ENCODE measurements around the gene UNC13A. TPM values are rescaled to one million over a fixed set of nuclear protein-coding genes. Genes with fewer than 3 reads are reported as not detected.

Gene UNC13A
- total and polyA plus RNA-seq, 2 donors (not counting 3 experiments of a cell fraction or from before 2014, with no cell fraction given): 0.04 to 0.09 TPM

DNA sequence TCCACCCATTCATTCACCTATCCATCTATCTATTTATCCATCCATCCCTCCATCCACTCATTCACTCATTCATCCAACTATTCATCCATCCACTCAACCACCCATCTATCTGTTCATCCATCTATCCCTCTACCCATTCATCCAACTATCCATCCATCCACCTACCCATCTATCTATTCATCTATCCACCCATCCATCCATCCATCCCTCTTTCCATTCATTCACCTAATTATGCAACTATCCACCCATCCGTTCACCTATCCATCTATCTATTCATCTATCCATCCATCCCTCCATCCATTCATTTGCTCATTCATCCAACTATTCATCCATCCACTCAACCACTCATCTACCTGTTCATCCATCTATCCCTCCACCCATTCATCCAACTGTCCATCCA is 54.5 kb downstream of the UNC13A start:
- H3K36me3 ChIP-seq (ENCODE audit: control insufficient read depth in 2 of 2, extremely low read depth in 1 of 2, insufficient read depth in 2 of 2, low read length in 2 of 2): no peaks in the 10 kb centered on the region
- H3K27ac ChIP-seq (ENCODE audit: insufficient read depth, low read depth, low read length): no peak overlapping the region
- H3K4me2 ChIP-seq (ENCODE audit: insufficient read depth, low read length): no peak overlapping the region
- no peak overlapping the region for H3K9ac ChIP-seq (replicated peaks; ENCODE audit: extremely low read depth, insufficient read depth, low read length)
- FAIRE-seq (no peak), DNase-seq (ENCODE audit: low read depth, low spot score) (no peak)
- no peaks in the 10 kb centered on the region for H3K9me3 ChIP-seq (replicated peaks; ENCODE audit: control insufficient read depth, insufficient read depth, low read length)
- intact Hi-C loops (cut with micrococcal nuclease): no loop called here
- POLR2A ChIA-PET: no interaction called here
- H3K79me2 ChIP-seq (ENCODE audit: control insufficient read depth, insufficient read depth, low read length): no peaks in the 10 kb centered on the region
- CTCF ChIA-PET: no interaction called here
- H3K4me3 ChIP-seq (replicated peaks in 1 of 3; ENCODE audit: insufficient read depth in 1 of 3, low read depth in 1 of 3, low read length in 3 of 3): no peak overlapping the region
- no peaks in the 10 kb centered on the region for H3K4me1 ChIP-seq (ENCODE audit: control insufficient read depth, extremely low read depth, insufficient read depth, low read length)
- no peak overlapping the region for H2AFZ ChIP-seq (ENCODE audit: low read depth, low read length)
- dilution Hi-C loops (cut with MboI; ENCODE audit: extremely low pct_ligation_motif_present, low sequenced_read_pairs): no loop called here
- TF ChIP-seq POLR2A (IDR thresholded peaks at IDR 0.05; ENCODE audit: low read depth, low read length) (no peak), JUN (IDR thresholded peaks at IDR 0.05; ENCODE audit: borderline replicate concordance, insufficient read depth, insufficient read length, low read depth) (no peak)
- TF ChIP-seq, protein P1, sequence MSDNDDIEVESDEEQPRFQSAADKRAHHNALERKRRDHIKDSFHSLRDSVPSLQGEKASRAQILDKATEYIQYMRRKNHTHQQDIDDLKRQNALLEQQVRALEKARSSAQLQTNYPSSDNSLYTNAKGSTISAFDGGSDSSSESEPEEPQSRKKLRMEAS (IDR thresholded peaks at IDR 0.05; ENCODE audit: insufficient read depth, insufficient read length): no peak
- no peaks in the 10 kb centered on the region for H3K9me1 ChIP-seq (replicated peaks; ENCODE audit: control insufficient read depth, extremely low read depth, insufficient read depth, low read length)
- no peaks in the 10 kb centered on the region for H4K20me1 ChIP-seq (replicated peaks; ENCODE audit: control insufficient read depth, extremely low read depth, insufficient read depth, low read length)
- BruUV-seq (replicated peaks): no TSS peak
- H3K27me3 ChIP-seq (ENCODE audit: control insufficient read depth in 2 of 2, insufficient read depth in 2 of 2, low read length in 2 of 2): no peaks in the 10 kb centered on the region

DNA sequence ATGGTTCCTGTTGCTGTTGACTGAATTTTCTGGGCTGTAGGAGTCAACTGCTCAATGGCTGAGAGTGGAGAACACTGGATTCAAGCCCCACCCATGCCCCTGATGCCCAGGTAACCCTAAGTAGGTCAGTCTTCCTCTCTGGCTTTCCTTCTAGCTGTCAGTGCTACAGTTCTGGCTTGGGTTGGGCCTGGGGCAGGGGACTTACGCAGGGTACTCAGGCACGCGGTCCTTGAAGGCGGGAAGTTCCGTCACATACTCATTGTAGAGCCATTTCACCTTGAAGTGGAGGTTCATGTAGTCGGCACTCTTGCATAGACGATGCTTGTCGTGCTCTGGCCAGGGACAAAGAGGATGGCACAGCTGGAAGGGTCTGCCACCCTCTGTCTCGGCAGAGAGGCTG is 55.6 kb downstream of the UNC13A start:
- no peak for DNase-seq (ENCODE audit: low read depth, low spot score)
- Histone ChIP-seq H3K9me3 (replicated peaks; ENCODE audit: control insufficient read depth, insufficient read depth, low read length) (no peaks in the 10 kb centered on the region), H3K79me2 (ENCODE audit: control insufficient read depth, insufficient read depth, low read length) (no peaks in the 10 kb centered on the region), H3K4me1 (ENCODE audit: control insufficient read depth, extremely low read depth, insufficient read depth, low read length) (no peaks in the 10 kb centered on the region), H3K9me1 (replicated peaks; ENCODE audit: control insufficient read depth, extremely low read depth, insufficient read depth, low read length) (no peaks in the 10 kb centered on the region), H3K4me2 (ENCODE audit: insufficient read depth, low read length) (no peak overlapping the region), H3K4me3 (replicated peaks in 1 of 3; ENCODE audit: insufficient read depth in 1 of 3, low read depth in 1 of 3, low read length in 3 of 3) (no peak overlapping the region), H4K20me1 (replicated peaks; ENCODE audit: control insufficient read depth, extremely low read depth, insufficient read depth, low read length) (no peaks in the 10 kb centered on the region), H3K27ac (ENCODE audit: insufficient read depth, low read depth, low read length) (no peak overlapping the region), H2AFZ (ENCODE audit: low read depth, low read length) (no peak overlapping the region), H3K27me3 (ENCODE audit: control insufficient read depth in 2 of 2, insufficient read depth in 2 of 2, low read length in 2 of 2) (no peaks in the 10 kb centered on the region), H3K36me3 (ENCODE audit: control insufficient read depth in 2 of 2, extremely low read depth in 1 of 2, insufficient read depth in 2 of 2, low read length in 2 of 2) (no peaks in the 10 kb centered on the region), H3K9ac (replicated peaks; ENCODE audit: extremely low read depth, insufficient read depth, low read length) (no peak overlapping the region)
- ChIA-PET POLR2A (no interaction called here), CTCF (no interaction called here)
- TF ChIP-seq, protein P2, sequence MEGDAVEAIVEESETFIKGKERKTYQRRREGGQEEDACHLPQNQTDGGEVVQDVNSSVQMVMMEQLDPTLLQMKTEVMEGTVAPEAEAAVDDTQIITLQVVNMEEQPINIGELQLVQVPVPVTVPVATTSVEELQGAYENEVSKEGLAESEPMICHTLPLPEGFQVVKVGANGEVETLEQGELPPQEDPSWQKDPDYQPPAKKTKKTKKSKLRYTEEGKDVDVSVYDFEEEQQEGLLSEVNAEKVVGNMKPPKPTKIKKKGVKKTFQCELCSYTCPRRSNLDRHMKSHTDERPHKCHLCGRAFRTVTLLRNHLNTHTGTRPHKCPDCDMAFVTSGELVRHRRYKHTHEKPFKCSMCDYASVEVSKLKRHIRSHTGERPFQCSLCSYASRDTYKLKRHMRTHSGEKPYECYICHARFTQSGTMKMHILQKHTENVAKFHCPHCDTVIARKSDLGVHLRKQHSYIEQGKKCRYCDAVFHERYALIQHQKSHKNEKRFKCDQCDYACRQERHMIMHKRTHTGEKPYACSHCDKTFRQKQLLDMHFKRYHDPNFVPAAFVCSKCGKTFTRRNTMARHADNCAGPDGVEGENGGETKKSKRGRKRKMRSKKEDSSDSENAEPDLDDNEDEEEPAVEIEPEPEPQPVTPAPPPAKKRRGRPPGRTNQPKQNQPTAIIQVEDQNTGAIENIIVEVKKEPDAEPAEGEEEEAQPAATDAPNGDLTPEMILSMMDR (IDR thresholded peaks at IDR 0.05; ENCODE audit: extremely low read depth in 1 of 2, insufficient read depth in 1 of 2, low read depth in 1 of 2, low read length in 2 of 2): no peak
- TF ChIP-seq POLR2A (IDR thresholded peaks at IDR 0.05; ENCODE audit: low read depth, low read length) (no peak), MYC (IDR thresholded peaks at IDR 0.05; ENCODE audit: low read depth, low read length) (no peak), EZH2 (IDR thresholded peaks at IDR 0.05; ENCODE audit: borderline replicate concordance, low read depth, low read length, severe bottlenecking) (no peak)
- TF ChIP-seq, protein P1 (IDR thresholded peaks at IDR 0.05; ENCODE audit: insufficient read depth, insufficient read length): no peak
- intact Hi-C loops (cut with micrococcal nuclease) (no loop called here), dilution Hi-C loops (cut with MboI; ENCODE audit: extremely low pct_ligation_motif_present, low sequenced_read_pairs) (no loop called here)
- BruUV-seq (replicated peaks): no TSS peak
- FAIRE-seq: no peak

Data from endothelial cell of umbilical vein (primary cell).